Epithelial cell of proximal tubule (primary cell): Measurements from ENCODE around the gene PGAP6. TPM values are rescaled to one million over a fixed set of nuclear protein-coding genes. Genes with fewer than 3 reads are reported as not detected.

ENCODE experiments used
- DNase-seq: peaks from one replicate; pipeline ENCODE4 v3.0.0-alpha.2; 2011; ENCODE audit warnings: low read depth
- H3K4me3 ChIP-seq: 2 replicates; pipeline ENCODE4 v1.5.1; 2011; ENCODE audit warnings: low read depth, mild to moderate bottlenecking, low read length
- total RNA-seq: library from RNA; depleted of rRNA; stranded (reverse); fragments of >200 nt; gene quantifications from 2 replicates; pipeline ENCODE4 v1.2.3, GENCODE V29; 2015
- TF ChIP-seq, protein P1 (sequence below): conservative IDR thresholded peaks from 2 replicates; pipeline ENCODE4 v1.5.1; 2012; ENCODE audit warnings: low read depth, mild to moderate bottlenecking, low read length

The PGAP6 gene
- total RNA-seq, 1 donor from 2014 or later: 87.2 TPM

DNA sequence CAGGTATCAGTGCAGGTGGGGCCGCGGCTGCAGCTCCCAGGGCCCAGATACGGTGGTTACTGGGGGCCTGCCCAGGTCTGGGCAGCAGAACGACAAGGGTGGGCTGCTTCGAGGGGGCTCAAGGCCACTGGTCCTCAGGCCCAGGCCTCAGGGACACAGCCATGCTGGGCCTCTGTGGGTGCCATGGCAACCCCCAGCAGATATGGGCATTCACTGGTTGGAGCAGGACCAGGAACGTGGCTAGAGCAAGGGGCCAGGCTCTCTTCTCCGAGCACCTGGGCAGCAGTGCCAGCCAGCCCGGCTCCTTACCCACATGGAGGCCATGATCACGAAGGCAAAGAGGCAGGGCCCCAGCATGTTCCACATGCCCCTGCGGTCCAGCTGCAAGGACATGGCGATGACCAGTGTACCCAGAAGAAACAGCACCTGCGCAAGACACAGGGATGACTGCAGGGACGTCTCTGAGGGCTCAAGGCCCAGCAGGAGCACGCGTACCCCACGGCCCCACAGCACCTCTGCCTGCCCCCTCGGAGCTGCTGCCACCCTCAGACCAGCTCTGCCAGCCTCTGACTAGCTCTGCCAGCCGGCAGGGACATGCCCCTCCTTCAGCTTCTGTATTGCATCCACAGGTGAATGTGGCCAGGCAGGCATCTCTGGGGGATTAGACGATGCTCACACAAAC, 9.3 kb downstream of the PGAP6 start:
- DNase-seq: no peak
- TF ChIP-seq, protein P1, sequence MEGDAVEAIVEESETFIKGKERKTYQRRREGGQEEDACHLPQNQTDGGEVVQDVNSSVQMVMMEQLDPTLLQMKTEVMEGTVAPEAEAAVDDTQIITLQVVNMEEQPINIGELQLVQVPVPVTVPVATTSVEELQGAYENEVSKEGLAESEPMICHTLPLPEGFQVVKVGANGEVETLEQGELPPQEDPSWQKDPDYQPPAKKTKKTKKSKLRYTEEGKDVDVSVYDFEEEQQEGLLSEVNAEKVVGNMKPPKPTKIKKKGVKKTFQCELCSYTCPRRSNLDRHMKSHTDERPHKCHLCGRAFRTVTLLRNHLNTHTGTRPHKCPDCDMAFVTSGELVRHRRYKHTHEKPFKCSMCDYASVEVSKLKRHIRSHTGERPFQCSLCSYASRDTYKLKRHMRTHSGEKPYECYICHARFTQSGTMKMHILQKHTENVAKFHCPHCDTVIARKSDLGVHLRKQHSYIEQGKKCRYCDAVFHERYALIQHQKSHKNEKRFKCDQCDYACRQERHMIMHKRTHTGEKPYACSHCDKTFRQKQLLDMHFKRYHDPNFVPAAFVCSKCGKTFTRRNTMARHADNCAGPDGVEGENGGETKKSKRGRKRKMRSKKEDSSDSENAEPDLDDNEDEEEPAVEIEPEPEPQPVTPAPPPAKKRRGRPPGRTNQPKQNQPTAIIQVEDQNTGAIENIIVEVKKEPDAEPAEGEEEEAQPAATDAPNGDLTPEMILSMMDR: no peak
- no peak overlapping the region for H3K4me3 ChIP-seq

DNA sequence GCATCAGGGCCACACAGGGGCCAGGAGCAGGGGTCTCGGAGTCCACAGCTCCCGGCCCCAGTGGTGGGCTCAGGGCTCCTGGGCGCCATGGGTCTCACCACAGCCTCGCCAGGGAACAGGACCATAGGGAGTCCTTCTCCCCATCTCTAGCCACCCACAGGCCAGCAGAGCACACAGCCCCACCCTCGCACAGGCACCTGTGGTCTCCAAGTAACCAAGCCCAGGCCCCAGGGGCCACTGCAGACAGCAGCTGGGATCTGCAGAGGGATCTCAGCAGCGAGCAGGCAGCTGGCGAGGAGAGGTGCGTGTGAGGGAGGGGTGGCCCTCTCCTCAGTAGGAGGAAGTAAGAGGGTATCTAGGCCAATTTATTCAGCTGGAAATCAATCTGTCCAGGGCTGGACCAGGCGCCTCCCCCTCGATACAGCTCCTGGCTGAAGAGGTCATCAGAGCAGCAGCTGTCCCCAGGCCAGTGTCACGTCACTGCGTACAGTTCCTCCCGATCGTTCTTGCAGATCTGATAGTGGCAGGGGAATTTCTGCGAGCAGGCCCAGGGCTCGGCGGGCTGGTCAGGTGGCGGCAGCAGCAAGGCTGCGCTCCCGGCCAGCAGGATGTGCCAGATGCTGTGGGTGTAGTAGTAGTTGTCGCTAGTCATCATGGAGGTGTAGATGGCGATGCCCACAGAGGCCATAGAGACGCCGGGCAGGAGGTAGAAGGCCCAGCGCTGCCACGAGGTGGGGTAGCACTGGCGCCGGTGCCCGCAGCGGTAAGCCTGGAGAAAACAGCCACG, 10.1 kb downstream of the PGAP6 start:
- TF ChIP-seq, protein P1: no peak
- DNase-seq: no peak
- no peak overlapping the region for H3K4me3 ChIP-seq

DNA sequence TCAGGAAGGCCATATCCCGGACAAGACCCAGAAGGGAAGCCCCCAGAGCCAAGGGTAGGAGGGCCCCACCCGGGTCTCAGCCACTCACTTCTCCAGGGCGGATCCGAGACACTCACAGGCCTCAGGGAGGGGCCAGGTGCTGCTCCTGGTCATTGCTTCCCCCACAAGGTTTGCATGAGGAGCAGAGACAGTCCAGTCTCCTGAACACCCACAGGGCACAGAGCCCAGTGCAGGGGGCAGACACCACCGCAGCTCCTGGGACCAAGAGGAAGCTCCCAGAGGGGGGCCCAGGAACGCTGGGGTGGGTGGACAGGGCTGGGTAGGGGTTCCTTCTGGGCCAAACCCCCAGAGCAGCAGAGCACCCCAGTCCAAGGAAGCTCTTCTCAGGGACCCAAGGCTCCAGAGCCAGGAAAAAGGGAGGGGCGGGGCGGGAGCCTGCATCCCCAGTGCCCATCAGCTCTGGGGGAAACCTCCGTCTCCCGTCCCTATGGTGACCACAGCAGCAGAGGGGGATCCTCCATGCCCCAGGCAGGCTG, 10.7 kb downstream of the PGAP6 start:
- H3K4me3 ChIP-seq: no peak overlapping the region
- DNase-seq: no peak
- TF ChIP-seq, protein P1: no peak

DNA sequence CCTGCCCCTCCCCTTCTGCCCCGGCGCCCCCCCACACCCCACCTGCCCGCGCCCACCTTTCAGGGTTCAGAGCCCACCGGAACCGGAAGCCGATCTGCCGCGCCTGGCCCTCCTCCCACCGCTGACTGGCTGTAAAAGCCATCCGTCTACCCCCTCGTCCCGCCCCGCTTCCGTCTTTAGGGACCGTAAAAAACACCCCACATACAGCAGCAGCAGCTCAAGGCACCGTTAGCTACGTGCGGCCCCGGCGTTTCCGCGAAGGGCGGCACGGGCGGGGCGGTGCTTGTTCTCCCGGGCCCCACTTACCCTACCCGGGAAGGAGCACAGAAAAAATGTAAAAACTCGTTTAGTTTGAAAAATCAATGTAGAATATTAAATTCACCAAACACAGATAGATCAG, 11.3 kb downstream of the PGAP6 start, which contains the start of gene MRPL28:
MRPL28 (minus strand) TSS at position 96 of the 400 bp plus-strand sequence. CDS start 320 bp downstream, outside the sequence.
- no peak for DNase-seq
- peak within 1 kb of the TSS; percentile 40 for H3K4me3 ChIP-seq
- TF ChIP-seq, protein P1: no peak

DNA sequence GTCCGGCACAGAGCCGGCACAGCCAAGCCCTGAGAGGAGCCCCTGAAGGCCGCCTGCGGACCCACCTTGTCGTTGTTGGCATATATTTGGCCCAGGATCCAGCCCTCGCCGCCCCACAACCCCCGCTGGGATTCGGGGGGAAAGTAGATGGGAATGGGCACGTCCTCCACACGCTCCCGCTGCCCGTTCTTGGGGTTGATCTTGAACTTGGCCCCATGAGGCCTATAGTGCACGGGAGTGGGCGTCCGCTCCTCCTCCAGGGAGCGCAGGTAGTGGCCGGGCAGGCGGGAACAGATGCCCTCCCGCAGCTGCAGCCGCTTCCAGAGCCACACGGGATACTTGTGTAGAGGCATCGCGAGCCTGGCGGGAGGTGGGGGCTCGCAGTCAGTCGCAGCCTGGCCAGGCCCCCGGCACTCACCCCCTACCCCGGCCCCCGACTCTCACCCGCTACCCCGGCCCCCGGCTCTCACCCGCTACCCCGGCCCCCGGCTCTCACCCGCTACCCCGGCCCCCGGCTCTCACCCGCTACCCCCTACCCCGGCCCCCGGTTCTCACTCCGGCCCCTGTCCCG, 11.8 kb downstream of the PGAP6 start:
- TF ChIP-seq, protein P1: no peak
- H3K4me3 ChIP-seq: peak overlapping the region; percentile 40
- no peak for DNase-seq

DNA sequence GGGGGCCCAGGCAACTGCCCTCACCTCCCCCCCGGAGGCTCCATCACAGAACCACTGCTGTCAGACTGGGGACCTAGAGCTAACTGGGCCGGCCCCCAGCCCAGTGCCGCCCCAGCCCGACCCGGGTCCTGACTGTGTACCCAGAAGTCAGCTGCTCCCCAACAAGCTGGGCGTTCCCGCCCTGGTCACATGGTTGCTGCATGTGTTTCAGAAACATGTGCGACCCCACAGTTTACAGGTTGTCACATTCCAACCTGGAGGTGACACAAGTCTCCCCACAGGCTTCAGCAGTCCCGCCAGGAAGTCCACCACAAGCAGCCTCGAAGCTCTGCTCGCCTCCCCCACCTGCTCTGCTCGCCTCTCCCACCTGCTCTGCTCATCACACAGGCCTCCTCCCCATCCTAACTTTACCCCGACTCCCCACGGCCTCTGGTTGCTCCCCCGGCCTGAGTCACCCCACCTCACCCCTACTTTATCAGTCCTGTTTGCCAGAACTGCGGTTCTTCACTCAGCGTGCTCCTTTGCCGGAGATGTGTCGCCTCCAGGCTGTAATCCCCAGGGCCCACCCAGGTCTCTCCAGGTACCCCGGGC, 12.4 kb downstream of the PGAP6 start:
- TF ChIP-seq, protein P1: no peak
- no peak for DNase-seq
- H3K4me3 ChIP-seq: peak overlapping the region; percentile 40
